ENCODE data around the gene VPS16.
A peak's percentile ranks its signal among the peaks of the same experiment; 100 is the strongest.

The VPS16 gene

GRCh38 chr20:2840138-2840966 is at the start of gene VPS16, which contains the start of gene PCED1A:
VPS16 (plus strand) TSS chr20:2840745; CDS start chr20:2840775, 30 bp downstream.
PCED1A (minus strand) TSS chr20:2840655; CDS start chr20:2839912, 743 bp downstream.
- DNase-seq = peak; percentile 90

DNA sequence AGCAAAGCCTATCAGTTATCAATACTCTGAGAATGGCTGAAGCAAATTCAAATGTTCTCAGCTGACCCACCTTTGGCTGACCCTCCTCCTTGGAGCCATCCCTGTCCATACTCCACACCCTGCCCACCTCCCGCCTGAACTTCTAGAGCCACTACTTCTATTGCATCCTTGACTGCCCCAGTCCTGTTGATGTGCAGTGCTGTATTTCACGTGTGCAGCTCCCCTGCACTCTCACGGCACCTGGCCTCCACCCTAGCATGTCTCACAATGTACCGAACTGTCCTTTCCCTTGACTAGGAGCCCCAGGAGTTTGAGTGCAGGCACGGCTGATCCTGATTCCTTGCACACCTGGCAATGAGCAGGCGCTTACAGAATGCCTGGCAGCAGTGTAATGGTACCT is 47.1 kb upstream of the VPS16 start:
- no peak for DNase-seq

DNA sequence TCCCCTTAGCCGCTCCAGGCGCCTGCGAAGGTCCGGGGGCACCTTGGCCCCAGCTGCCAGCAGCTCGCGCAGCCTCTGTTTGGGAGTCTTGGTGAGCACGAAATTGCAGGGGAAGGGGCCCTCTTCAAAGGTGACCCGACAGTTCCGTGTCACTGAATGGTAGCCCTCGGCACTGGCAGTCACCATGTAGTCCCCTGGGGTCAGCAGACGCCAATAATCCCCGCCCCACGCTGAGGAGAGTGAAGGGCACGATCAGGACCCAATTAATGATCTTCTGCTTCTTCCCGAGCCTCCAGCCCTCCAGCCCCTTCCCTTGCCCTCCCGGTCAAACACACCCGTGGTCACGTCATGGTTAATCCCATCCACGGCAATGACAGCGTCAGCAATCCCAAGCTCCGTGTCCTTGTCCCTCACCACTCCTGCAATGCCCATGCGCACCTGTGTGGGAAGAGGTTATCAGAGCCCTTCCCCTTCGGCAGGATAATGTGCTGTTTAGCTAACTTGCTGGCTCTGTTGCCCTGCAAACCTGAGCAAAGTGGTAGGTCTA is 46.3 kb upstream of the VPS16 start:
- no peak for DNase-seq

DNA sequence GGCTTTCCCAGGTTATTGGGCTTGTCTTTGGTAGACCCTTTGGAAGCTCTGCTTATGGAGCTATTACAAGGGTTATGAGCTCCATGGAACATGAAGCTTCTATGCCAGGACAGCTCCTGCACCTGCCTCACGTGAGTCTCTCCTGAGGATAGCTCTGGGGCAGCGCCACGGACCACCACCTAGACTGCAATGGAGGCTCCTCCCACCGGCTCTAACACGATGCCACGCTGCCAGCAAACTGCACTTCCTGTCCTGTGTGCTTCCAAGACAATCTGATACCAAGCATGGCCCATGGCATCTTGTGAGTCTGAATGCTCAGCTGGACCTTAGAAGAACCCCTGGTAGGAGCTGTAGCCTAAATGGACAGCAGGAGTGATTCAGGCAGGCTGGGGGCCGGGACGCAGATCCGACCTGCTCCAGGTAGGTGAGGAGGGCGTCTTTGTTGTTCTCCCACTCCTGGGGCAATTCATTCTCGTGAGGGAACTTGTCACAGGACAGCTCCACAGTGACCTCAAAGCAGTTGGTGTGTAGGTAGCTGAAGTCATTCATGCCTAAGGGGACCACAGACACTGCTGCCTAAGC is 45.6 kb upstream of the VPS16 start:
- no peak for DNase-seq

- DNase-seq = no peak
Measured at GRCh38 chr20:2795451-2795850, 45.1 kb upstream of the VPS16 start.

GRCh38 chr20:2796011-2796660 is 44.4 kb upstream of the VPS16 start:
- no peak for DNase-seq

- no peak for DNase-seq
Measured at GRCh38 chr20:2797136-2797983, 43.2 kb upstream of the VPS16 start.

GRCh38 chr20:2798095-2798805 is 42.3 kb upstream of the VPS16 start:
- no peak for DNase-seq

GRCh38 chr20:2798814-2799213 is 41.7 kb upstream of the VPS16 start:
- DNase-seq = no peak

DNA sequence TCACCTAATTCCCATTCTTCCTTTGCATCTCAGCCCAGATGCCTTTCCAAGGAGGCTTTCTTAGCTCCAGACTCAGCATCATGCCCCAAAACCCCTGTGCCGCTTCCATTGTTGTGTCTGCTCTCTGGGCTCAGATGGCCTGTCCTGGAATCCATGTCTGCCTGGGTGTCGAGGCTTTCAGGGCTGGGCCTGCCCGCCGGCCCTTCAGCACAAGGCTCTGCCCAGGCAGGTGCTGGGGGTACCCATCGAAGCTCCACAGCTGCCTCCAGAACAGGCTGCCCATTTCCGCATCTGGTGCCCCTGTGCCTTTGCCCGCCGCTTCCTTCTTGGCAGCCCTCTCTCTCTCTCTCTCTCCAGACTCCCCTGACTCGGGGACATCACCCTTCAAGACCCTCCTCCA is 41.3 kb upstream of the VPS16 start:
- no peak for DNase-seq

- peak; percentile 6 for DNase-seq
Measured at GRCh38 chr20:2799688-2800520, 40.6 kb upstream of the VPS16 start.

- DNase-seq = no peak
Measured at GRCh38 chr20:2800521-2801285, 39.8 kb upstream of the VPS16 start, which contains the start of gene CPXM1. CPXM1 (minus strand) TSS chr20:2800627; CDS start chr20:2800572, 55 bp downstream.

DNA sequence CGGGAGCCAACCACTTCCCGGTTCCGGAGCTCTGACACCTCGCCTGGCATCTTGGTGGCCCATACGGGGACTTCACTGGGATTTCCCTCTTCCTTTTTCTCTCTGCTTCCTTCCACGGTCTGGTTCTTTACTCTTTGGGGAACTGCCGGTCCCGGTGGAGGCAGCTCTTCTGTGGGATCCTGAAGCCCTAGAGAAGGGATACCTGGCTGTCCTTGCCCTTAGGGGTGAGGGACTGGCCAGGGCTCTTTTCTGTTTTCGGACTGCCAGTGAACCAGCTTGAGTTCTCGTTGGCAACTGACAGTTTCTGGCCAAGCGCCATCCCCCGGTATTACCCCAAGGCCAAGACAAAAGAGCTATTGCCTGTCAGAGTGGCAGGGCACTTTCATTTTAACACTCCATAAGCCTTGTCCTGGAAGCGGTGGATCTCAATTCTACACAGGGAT is 39.2 kb upstream of the VPS16 start:
- no peak for DNase-seq

DNA sequence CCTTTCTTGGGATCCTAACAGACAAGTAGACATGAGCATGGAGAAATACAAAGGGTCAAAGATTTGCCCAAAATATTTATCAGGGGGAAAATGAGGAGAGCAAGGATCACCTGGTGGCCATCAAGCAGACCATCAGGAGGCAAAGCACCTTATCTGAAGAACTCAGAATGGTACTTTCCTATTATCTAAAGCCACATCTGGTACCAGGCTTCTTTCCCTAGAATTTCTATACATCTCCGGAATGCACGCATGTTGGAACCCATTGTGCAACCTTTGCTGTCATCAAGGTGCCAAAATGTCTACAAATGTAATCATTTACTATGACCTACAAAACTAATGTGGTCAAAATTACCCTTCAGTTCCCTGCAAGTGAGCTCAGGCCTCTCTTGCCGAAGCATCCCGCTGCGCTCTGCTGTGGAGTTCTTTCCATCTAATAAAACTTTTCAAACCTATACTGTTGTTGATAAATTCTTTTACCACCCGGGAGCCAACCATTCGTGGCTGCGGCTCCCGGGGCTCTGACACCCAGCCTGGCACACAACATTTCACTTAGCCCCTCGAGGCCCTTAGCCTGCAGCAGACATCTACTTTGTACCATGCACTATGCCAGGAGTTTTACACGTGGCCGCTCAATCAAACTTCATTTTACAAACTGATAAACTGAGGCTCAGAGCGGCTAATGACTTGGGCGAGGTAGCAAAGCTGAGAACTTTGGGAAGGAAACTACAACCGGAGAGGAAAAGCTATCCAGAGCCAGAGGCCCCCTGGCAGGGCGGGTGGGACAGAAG is 36.3 kb upstream of the VPS16 start:
- no peak for DNase-seq

DNA sequence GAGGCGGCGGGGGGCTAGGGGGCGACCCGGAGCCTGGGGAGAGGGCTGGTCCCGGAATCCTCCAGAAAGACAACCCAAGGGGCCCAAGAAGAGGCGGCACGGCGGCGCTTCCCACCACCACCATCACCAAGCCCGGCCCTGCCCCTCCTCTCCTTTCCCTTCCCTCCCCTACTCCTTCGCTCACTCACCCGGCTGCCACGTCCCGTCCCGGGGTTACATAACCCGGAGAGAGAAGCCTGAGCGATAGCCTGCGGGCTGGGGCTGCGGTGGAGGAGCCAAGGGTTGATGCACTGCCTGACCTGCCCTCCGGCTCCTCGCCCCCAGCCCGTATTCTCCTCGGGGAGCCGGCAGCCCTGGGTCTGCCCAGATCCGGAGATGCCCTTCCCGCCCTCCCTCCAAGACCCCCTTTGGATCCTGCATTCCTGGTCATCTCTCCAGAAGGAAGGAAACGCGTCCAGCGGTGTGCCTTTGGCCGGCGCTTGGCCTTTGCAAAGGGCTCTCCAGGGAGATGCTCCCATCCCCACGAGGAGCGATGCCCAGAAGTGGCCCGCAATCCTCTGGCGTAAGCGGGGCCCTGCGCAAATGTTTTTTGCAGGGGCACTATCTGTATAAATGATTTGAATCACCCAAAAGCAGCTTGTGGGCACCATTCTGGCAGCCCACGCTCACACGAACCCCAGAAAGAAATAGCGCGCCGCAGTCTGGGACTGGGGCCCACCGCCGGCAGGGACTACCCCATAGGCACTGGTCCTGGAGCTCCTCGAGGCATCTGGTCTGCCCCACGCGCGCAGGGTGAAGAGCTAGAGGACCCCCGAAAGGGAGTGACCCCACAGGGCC is 35.5 kb upstream of the VPS16 start:
- DNase-seq = no peak

- DNase-seq = no peak
Measured at GRCh38 chr20:2805689-2806350, 34.7 kb upstream of the VPS16 start.

DNA sequence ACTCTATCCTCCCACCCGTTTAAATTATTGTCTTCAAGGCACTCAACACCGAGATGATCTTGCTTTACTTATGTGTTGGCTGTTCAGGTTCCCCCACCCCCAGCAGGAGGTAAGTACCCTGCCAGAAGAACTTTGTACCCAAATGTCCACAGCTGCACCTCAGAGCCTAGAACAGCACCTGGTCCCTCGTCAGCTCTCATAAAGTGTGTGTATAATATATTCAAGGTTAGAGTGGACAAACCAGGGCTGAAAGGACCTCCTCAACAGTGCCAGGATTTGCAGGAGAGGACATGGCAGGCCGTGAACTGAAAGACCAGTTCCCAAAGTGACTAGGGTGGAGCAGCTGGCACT is 34.2 kb upstream of the VPS16 start:
- DNase-seq = no peak

- no peak for DNase-seq
Measured at GRCh38 chr20:2807019-2807418, 33.5 kb upstream of the VPS16 start.

All from CD4-positive, alpha-beta T cell treated with Interleukin-12 subunit alpha and Interleukin-12 subunit beta, for 1 hour (primary cell).